Caco-2 (cell line): Measurements from ENCODE around the gene MOXD1. TPM values are rescaled to one million over a fixed set of nuclear protein-coding genes. Genes with fewer than 3 reads are reported as not detected.
"Not testable (repeated sequence)": the region's sequence is repeated elsewhere in the genome, so short reads cannot be mapped to it uniquely, and the experiment has no call there.

ENCODE experiments used
- BruUV-seq: library from RNA; stranded (reverse); fragments of 400-500 nt; replicated peaks from 2 replicates; lab custom pipeline; 2021; lab: Mats Ljungman, UMichigan
- CTCF ChIA-PET: fragments of 300-600 bp; sonication (Branson Sonifier 250); formaldehyde crosslinking; loops from one replicate; lab custom pipeline; 2022; ENCODE audit warnings: antibody characterized with exemption; lab: Charles Lee
- POLR2A ChIA-PET: fragments of 300-600 bp; sonication (Branson Sonifier 250); formaldehyde crosslinking; loops from one replicate; lab custom pipeline; 2022; ENCODE audit warnings: antibody characterized with exemption; lab: Charles Lee
- DNase-seq, 2 experiments: peaks; one replicate each; pipeline versions ENCODE4 v3.0.0 to v3.0.0-alpha.2; 2020 to 2022
- H3K27me3 ChIP-seq: replicated peaks from 2 replicates; pipeline ENCODE4 v1.6.0; 2011; ENCODE audit warnings: low read length; ENCODE audit not compliant: control insufficient read depth, insufficient read depth
- H3K36me3 ChIP-seq: 2 replicates; pipeline ENCODE4 v1.5.1; 2011; ENCODE audit warnings: low read length; ENCODE audit not compliant: control insufficient read depth, insufficient read depth
- H3K4me1 ChIP-seq: fragments of 250-450 bp; sonication (Bioruptor Pico); 2 replicates; pipeline ENCODE4 v1.5.1; 2020; ENCODE audit warnings: mild to moderate bottlenecking
- H3K4me3 ChIP-seq: 2 replicates; pipeline ENCODE4 v1.5.1; 2011; ENCODE audit warnings: low read depth, mild to moderate bottlenecking, control low read depth, low read length
- H3K9me3 ChIP-seq: fragments of 250-450 bp; sonication (Bioruptor Pico); 2 replicates; pipeline ENCODE4 v1.5.1; 2020; ENCODE audit warnings: mild to moderate bottlenecking, moderate library complexity
- H3K27ac Mint-ChIP-seq: one replicate; pipeline ENCODE4 v1.8.0; 2022; ENCODE audit warnings: mixed read lengths; ENCODE audit not compliant: unreplicated experiment
- H3K27me3 Mint-ChIP-seq: one replicate; pipeline ENCODE4 v1.8.0; 2022; ENCODE audit warnings: mixed read lengths; ENCODE audit not compliant: insufficient read depth, unreplicated experiment
- H3K36me3 Mint-ChIP-seq: one replicate; pipeline ENCODE4 v1.8.0; 2022; ENCODE audit warnings: mild to moderate bottlenecking, mixed read lengths; ENCODE audit not compliant: insufficient read depth, unreplicated experiment
- H3K4me1 Mint-ChIP-seq: one replicate; pipeline ENCODE4 v1.8.0; 2022; ENCODE audit warnings: low read depth, mixed read lengths; ENCODE audit not compliant: unreplicated experiment
- H3K4me3 Mint-ChIP-seq: one replicate; pipeline ENCODE4 v1.8.0; 2022; ENCODE audit warnings: mild to moderate bottlenecking, moderate library complexity, mixed read lengths; ENCODE audit not compliant: unreplicated experiment
- H3K9me3 Mint-ChIP-seq: one replicate; pipeline ENCODE4 v1.8.0; 2022; ENCODE audit warnings: mixed read lengths; ENCODE audit not compliant: unreplicated experiment
- intact Hi-C: fragments of 100-400 bp; cut with micrococcal nuclease; formaldehyde crosslinking; loops from one replicate; pipeline ENCODE4 v1.10.0; 2022; ENCODE audit not compliant: unreplicated experiment
- total RNA-seq: library from RNA; stranded (reverse); gene quantifications from 2 replicates; pipeline ENCODE4 v1.2.3, GENCODE V29; 2022
- TF ChIP-seq, protein P1 (sequence below), 2 experiments: fragments of 200-600 bp in 1 of 2; IDR thresholded peaks; 1 replicate in 1 of 2; 2 replicates in 1 of 2; pipeline versions ENCODE4 v1.5.1 to v1.8.0; 2011 to 2022; ENCODE audit warnings: antibody characterized with exemption in 1 of 2, control low read depth in 1 of 2, inconsistent platforms in 1 of 2, low read depth in 1 of 2, low read length in 1 of 2, mild to moderate bottlenecking in 1 of 2, moderate library complexity in 1 of 2; ENCODE audit not compliant: insufficient read depth in 1 of 2, severe bottlenecking in 1 of 2, unreplicated experiment in 1 of 2

Gene MOXD1
- total RNA-seq, 1 experiment from 2014 or later = 0.09 TPM

- ChIA-PET CTCF (no interaction called here), POLR2A (no interaction called here)
- TF ChIP-seq, protein P1, sequence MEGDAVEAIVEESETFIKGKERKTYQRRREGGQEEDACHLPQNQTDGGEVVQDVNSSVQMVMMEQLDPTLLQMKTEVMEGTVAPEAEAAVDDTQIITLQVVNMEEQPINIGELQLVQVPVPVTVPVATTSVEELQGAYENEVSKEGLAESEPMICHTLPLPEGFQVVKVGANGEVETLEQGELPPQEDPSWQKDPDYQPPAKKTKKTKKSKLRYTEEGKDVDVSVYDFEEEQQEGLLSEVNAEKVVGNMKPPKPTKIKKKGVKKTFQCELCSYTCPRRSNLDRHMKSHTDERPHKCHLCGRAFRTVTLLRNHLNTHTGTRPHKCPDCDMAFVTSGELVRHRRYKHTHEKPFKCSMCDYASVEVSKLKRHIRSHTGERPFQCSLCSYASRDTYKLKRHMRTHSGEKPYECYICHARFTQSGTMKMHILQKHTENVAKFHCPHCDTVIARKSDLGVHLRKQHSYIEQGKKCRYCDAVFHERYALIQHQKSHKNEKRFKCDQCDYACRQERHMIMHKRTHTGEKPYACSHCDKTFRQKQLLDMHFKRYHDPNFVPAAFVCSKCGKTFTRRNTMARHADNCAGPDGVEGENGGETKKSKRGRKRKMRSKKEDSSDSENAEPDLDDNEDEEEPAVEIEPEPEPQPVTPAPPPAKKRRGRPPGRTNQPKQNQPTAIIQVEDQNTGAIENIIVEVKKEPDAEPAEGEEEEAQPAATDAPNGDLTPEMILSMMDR (IDR thresholded peaks at IDR 0.05; ENCODE audit: insufficient read depth in 1 of 2, low read depth in 1 of 2, low read length in 1 of 2, severe bottlenecking in 1 of 2, unreplicated experiment in 1 of 2) = no peak
- Histone ChIP-seq H3K4me1 (no peaks in the 10 kb centered on the region), H3K4me3 (no peak overlapping the region), H3K27me3 (no peaks in the 10 kb centered on the region), H3K9me3 (no peaks in the 10 kb centered on the region), H3K36me3 (no peaks in the 10 kb centered on the region)
- no TSS peak for BruUV-seq
- peaks cover 9% of the 10 kb centered on the region for H3K27me3 Mint-ChIP-seq
- H3K4me3 Mint-ChIP-seq = no peak overlapping the region
- intact Hi-C loops = no loop called here
- H3K9me3 Mint-ChIP-seq = peaks cover 17% of the 10 kb centered on the region
- H3K4me1 Mint-ChIP-seq = no peaks in the 10 kb centered on the region
- H3K27ac Mint-ChIP-seq = no peak overlapping the region
- DNase-seq = no peak
- H3K36me3 Mint-ChIP-seq = no peaks in the 10 kb centered on the region
These were observed 90.4 kb downstream of the MOXD1 start for GRCh38 chr6:132310921-132311320.

GRCh38 chr6:132310151-132310550, 91.1 kb downstream of the MOXD1 start:
- BruUV-seq, H3K4me3 Mint-ChIP-seq, H3K36me3 Mint-ChIP-seq, H3K9me3 ChIP-seq, H3K4me1 Mint-ChIP-seq, H3K27ac Mint-ChIP-seq, H3K4me3 ChIP-seq, H3K36me3 ChIP-seq, H3K4me1 ChIP-seq, CTCF ChIA-PET, intact Hi-C loops, POLR2A ChIA-PET, DNase-seq, H3K27me3 ChIP-seq, H3K27me3 Mint-ChIP-seq: not testable (repeated sequence)
- H3K9me3 Mint-ChIP-seq = peaks cover 17% of the 10 kb centered on the region

DNA sequence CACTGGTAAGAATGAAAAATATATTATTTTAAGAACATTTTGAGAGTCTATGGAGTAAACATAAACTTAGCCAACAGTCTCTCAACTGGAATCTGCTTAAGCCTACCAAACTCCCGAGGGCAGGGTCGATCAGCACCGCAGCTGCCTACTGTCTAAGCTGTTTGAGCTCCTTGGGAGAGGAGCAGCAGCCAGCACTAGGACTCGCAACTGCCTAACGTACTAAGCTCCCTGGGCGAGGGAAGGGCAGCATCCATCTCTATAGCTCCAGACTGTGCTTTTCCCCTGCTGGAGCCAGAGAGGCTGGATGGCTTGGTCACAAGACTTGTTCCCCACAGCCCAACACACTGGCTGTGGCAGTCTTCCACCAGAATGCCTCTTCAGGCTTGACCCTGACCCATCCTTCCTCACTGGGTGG, 96.4 kb downstream of the MOXD1 start:
- ChIA-PET POLR2A (no interaction called here), CTCF (interaction anchor here (1.2 kb wide), 1 partner anchor 180 kb away, joined by 3 read pairs; no protein-coding TSS in a partner anchor)
- no peaks in the 10 kb centered on the region for H3K27me3 ChIP-seq
- Mint-ChIP-seq H3K27ac (no peak overlapping the region), H3K27me3 (peaks cover 11% of the 10 kb centered on the region), H3K4me1 (no peaks in the 10 kb centered on the region), H3K9me3 (peaks cover 8% of the 10 kb centered on the region), H3K4me3 (no peak overlapping the region), H3K36me3 (no peaks in the 10 kb centered on the region)
- intact Hi-C loops = no loop called here
- H3K4me3 ChIP-seq = no peak overlapping the region
- no peak for DNase-seq
- TF ChIP-seq, protein P1 (IDR thresholded peaks at IDR 0.05; ENCODE audit: insufficient read depth in 1 of 2, low read depth in 1 of 2, low read length in 1 of 2, severe bottlenecking in 1 of 2, unreplicated experiment in 1 of 2) = no peak
- BruUV-seq = no TSS peak
- no peaks in the 10 kb centered on the region for H3K9me3 ChIP-seq
- no peaks in the 10 kb centered on the region for H3K4me1 ChIP-seq
- no peaks in the 10 kb centered on the region for H3K36me3 ChIP-seq
